OCI-M2 (cell line): ENCODE measurements around the gene HPCAL1.

Source experiments
- DNase-seq: peaks from one replicate; lab custom pipeline; 2025; ENCODE audit not compliant: unreplicated experiment; lab: John Stamatoyannopoulos, UW

HPCAL1 gene

DNA sequence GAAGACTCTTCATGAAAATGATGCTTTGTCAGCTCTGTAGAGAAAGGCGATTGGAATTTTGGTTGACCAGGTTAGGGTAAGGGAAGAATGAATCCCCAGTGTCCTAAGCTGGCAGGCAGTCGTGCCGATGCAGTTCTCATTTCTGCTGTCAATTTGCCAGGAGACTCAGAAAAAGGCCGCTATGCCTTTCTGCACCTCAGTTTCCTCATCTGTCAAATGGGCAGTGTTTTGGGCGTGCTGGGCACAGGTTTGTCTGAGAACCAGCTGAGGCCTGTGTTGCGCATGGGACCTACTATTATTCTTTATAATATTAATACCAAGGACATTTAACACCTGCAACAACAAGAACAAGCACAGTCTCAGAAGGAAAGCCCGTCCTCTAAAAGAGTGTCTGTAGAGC is 50.3 kb downstream of the HPCAL1 start:
- DNase-seq: no peak

DNA sequence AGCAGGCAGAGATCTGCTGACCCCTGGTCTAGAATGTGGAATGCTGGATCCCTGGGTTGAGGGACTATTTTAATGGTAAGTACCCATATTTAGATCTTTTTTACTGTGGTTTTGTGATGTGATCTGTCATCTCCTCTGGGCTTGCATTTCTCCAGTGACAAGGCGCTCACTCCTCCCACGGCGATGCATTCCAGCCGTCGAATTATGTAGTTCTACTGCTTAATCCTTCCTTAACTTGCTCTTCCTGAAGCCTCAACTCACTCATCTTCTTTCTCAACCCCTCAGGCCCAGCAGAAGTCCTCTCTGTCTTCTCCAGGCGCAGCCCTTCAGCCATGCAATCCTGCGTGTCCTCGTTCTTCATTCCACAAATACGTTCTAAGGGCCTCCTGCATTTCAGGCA is 51.2 kb downstream of the HPCAL1 start:
- DNase-seq: no peak

DNA sequence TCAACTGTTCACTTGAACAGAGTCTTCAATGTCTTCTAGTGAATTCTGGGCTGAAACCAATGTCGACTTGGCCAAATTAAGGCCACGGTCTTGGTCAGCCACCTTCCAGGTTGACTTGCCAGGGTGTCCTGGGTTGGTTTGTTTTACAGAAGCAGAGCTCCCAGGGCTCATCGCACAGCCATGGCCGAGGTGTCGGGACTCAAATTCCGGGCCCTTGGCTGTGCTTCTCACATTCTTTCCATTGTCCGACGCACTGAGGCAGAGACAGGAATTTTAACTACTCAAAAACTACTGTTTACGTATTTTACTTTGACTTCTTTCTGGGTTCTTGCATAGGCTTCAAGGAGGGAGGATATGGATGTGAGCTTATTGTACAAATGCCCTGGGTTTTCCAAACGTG is 51.7 kb downstream of the HPCAL1 start:
- no peak for DNase-seq

DNA sequence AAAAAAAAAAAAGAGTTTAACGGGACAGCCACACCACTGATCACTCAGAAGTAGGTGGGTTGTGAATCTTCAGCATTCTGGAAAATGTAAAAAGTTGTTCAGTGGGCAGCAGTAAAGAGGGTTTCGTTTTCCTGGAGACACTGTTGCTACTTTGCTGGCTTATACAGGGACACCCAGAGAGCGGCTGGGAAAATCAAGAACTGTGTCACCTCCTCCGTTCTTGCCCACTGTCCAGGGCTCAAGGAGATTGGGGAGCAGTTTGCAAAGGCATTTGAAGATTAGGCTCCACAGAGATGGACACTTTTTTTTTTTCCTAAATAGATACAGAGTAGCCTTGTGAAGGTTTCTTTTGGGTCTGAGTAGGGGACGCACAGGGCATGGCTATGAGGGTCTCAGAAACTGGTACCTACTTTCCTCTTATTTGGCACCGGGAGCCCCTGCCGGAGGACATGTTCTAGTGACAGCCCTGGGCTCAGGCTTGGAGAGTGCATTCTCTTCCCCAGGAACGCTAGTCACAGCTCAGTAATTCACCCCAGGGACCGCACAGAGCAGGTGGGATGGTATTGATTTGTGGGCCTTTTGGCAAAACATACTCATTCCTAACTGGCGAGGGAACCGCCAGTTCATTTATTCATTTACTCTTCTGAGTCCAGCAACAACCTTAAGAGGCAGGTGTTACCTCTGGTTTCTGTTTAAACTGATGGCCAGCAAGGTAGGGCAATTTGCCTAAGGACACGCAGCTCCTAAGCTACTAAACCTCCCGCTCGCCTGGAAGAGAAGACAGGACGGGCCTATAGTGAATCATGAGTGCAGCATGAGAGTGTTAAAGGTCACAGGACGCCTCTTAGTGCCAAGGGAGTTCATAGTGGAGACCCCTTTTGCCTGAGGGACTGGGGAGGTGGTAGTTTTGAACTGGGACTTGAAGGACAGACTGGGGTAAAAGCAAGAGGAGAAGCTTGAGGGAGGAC is 53.1 kb downstream of the HPCAL1 start:
- DNase-seq: no peak

DNA sequence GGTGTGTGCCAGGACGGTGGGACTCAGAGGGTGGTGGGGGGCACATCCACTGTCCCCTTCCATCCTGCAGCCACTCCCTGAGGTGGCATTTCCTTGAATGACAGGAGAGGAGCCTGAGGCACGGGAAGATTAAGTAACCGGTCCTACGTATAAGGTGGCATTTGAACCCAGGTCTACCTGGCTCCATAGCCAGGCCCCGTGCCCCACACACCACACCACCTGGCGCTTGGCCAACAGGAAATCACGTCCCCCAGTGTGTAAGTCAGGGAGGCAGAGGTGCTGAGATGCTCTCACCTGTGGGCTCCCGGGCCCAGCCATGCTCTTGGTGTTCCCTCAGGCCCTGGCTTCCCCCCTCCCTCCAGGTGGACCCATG is 53.7 kb downstream of the HPCAL1 start:
- DNase-seq: no peak

DNA sequence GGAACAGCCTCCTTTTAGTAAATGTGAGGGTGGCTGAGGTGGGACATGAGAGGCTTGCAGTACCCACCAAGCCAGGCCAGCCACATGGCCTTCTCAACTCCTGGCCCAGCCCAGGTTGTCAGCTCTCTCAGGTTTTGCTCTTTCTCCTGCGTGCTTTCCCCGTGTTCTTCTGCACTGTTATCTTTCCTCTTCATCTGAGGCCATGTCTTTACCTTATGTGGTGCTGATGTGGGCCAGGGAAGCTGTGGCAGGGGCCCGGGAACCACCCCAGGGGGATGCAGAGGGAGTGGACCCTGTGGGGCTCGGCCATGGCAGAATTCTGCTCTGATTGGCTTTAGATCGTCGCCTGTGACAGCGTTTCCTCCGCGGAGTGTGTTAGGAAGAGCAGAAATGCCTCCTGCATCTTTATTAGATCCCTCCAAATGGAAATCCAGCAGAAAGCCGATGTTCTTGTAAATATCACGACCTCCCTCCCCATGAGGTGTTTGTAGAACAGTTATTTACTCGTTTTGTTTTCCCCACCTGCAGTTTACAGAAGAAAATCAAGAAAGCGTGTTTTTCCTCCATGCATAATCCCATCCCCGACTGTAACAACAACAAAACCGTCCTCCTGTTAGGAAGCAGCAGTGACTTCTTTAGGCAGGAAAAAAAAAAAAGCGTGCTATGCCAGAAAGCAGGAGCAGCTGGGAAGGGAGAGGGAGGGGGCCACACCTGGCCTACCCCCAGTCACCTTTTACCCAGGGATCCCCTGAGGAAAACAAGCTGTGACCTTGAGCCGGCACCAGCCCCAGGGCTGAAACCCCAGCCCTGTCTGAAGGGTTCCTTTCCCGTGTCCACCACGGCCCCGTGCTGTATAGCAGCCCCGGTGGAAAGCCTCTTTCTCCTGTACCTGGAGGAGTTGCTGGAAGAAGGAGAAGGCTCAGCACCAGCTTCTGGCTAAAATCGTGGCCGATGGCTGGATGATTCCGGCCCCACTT is 54.8 kb downstream of the HPCAL1 start:
- DNase-seq: no peak

DNA sequence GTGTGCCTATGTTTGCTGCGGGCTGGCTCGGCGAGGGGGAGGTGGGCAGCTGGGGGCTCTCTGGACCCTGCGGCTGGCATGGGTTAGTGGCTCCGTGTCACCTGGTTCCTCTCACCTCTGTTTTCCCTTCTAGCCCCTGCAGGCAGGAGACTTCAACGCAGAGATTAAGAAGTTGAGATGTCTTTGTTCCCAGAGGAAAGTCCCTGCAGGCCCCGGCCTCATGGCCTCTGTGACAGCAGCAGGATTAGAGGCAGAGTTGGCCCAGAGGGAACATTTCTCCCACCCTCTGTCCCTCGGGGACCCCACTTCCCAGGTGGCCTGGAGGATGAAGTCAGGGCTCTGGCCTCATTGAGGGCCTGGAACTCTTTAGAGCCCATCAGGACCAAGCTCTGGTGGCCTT is 56.5 kb downstream of the HPCAL1 start:
- no peak for DNase-seq

DNA sequence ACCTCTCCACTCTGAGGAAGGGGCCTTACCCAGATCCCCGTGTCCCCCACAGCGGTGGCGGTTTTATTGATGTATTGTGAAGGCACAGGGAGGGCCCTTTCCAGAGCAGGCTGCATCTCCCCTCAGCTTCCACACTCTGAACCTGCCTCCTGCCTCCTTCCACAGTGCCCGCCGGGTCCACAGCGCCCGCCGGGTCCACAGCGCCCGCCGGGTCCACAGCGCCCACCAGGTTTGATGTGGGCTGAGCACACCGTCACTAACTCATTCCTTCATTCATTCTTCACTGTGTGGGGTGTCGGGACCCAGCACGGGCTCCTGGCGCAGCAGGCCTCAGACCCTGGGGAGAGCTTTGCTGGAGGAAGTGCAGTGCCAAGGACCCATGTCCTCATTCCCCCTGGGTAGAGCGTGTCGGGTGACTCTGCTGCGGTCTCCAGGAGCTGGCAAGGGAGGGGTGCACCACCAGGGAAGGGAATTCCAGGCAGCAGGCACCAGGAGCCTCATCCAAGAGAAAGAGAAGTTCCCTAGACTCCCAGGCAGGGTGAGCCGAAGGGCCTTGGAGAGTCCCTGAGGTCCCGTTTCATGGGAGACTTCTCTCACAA is 57.1 kb downstream of the HPCAL1 start:
- DNase-seq: no peak

DNA sequence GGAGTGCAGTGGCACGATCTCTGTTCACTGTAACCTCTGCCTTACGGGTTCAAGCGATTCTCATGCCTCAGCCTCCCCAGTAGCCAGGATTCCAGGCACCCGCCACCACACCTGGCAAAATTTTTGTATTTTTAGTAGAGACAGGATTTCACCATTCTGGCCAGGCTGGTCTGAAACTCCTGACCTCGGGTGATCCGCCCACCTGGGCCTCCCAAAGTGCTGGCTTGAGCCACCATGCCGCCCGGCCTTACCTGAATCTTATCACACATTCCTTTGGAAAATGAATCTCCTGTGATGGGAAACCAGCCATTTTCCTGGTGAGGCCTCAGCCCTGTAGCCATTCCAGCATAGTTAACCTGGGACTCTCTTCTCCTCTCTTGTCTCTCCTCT is 57.8 kb downstream of the HPCAL1 start:
- DNase-seq: no peak

DNA sequence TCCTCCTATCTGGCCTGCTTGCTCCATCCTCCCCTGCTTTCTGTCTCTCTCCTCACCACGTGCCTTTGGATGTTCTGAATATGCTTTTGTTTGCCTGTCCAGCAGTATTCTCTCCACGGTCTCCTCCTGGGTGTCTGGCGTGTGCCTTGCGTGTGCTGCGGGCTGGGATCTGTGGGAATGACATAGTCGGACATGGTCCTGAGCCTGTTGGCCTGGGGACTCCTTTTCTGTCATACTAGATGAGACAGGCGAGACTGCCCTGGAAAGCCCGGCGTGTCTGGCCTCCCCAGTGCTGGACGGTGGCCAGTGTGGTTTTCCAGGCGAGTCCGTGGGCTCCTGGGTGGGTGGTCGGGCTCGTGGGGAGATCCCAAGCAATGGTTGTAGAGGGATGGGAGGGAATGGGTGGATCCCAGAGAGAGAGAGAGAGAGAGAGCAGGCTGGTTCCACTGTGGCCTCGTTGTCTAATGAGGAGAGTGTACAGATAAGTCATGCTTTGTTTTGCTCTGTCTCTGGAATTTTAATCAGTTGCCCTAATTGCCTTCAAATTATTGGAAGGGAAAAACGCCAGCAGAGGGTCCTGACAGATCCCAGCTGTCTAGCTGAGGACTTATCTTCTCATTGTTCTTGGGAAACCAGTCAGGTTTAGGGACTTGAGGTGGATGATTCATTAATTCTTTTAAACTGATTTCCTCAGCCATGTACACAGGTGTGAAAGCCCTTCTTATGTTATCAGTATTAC is 58.3 kb downstream of the HPCAL1 start:
- DNase-seq: no peak

DNA sequence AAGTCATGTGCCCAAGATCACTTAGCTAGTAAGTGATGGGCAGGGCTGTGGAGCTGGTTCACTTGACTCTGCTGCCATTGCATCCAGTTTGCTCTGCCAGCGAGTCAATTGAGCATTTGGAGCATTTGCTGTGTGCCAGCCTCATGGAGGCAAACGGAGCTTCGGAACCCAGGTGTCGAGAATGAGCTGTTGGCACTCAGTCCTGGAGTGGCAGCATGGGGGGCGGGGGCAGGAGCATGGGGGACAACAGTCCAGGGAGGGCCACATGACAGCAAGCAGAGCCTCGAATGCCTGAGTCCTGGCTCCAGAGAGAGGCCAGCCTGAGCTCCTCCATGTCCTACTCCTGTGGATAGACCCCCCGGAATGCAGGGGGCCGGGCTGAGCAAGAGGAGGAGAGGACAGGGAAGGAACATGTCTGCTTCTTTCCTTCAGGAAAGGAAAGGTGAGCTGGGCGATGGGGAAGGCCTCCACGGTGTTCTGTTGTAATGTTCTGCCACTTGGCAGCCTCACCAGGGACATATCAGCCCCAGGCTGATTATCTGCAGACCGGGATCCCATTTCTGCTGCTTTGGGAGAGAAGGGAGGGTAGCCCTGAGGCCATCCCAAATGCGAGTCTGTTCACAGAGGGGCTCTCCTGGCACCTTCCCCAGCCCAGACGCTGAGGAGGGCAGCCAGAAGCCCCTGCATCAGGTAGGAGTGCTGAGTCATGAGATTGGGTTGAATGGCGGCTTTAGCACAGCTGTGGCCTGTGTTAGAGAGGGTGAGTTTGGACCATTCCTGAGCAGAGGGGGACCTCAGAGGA is 59.6 kb downstream of the HPCAL1 start:
- DNase-seq: no peak

DNA sequence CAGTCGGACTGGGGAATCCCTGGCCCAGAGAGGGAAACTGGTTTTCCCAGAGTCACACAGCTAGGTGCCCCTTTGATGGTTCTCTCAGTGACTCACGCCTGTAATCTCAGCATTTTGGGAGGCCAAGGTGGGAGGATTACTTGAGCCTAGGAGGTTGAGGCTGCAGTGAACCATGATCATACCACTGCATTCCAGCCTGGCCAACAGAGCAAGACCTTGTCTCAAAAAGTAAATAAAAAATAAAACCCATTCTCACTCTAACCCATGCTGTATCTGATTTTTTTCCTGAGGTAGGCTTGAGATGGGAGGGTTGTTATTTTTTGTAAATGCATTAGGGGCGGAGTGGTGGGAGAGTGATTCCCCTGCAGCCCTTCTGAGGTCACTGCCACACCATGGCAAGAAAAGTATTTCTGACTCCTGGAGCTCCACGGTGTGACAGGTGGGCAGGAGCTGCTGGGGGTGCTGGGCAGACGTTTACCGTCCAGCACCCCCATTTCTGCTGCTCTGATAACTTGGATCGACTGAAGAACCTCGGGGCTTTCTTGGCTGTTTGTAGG is 60.3 kb downstream of the HPCAL1 start:
- DNase-seq: no peak

DNA sequence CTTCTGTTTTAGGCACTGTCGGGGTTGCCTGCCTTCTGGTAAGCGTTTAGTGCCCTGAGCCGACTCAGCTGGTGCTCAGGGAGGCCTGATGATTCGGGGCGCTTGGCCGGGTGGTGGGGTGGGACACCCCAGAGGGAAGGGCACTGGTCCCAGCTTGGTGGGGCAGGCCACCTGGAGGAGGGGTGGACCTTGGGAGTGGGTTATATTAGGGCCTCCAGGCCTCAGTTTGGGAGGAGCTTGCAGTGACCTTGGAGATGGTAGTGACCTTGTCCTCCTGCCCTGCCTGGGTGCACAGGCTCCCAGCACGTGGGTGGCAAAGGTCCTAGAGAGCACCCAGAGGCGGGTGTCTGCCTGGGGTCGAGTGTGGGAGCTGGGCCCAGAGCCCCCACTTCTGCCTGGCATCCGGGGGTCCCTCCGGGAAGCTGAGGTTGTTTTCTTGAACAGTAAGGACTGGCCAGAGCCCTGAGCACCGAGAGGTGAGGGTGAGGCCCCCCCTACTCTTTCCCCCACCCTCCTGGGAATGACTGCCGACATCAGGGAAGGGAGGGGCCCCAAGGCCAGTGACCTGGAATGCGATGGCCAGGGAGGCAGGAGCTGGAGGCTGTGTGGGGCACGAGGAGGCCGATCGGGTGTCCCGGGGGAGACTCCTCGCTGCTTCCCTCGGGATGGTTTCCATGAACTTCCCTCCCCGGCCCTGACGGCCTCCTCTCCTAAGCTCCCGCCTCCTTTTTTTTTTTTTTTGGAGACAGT is 61.3 kb downstream of the HPCAL1 start:
- DNase-seq: no peak

DNA sequence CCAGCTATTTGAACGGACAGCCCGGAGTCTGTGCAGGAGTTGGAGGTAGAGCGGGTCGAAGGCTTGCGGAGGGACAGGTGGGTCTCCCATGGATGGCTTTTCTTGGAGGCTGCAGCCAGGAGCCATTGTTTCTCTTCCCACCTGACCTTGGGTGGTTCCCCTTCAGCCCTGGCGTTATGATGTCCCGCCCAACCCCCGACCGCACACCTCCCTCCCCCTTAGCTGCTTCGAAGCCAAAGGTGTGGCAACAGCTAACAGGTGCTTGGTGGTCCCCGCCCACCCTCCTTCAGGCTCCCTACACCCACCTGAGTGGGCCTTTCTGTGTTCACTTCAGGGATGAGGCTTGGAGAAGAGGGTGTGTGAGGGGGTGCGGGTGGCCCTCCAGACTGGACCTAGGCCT is 62.7 kb downstream of the HPCAL1 start:
- DNase-seq: no peak

DNA sequence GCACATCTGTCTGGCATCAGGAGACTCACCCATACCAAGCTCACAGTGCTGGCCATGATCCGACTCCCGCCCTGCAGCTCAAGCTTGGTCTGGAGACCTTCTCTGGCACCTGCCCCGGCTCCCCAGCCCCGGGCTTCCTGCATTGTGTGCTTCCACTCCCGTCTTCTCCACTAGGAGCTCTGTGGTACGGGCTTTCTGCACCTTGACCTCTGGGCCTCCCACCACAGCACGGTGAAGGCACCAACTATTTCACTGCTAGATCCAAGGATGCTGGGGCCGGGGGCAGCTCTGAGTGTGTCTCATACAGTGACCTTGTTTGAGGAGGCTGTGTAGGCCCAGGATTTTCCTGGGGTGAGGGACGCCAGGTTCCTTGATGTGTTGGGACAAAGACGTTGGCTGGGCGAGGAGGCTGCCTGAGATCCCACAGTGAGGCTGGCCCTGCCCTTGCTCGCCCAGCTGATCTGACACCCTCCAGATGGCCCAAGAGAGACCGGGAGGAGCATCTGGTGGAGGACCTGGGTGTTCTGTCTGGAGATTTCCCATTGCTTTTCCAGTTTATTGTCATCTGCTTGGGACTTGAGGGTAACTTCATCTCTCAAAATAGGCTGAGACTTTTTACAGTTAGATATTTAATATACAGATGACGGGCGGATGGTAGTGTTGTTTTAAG is 64.0 kb downstream of the HPCAL1 start:
- DNase-seq: no peak

DNA sequence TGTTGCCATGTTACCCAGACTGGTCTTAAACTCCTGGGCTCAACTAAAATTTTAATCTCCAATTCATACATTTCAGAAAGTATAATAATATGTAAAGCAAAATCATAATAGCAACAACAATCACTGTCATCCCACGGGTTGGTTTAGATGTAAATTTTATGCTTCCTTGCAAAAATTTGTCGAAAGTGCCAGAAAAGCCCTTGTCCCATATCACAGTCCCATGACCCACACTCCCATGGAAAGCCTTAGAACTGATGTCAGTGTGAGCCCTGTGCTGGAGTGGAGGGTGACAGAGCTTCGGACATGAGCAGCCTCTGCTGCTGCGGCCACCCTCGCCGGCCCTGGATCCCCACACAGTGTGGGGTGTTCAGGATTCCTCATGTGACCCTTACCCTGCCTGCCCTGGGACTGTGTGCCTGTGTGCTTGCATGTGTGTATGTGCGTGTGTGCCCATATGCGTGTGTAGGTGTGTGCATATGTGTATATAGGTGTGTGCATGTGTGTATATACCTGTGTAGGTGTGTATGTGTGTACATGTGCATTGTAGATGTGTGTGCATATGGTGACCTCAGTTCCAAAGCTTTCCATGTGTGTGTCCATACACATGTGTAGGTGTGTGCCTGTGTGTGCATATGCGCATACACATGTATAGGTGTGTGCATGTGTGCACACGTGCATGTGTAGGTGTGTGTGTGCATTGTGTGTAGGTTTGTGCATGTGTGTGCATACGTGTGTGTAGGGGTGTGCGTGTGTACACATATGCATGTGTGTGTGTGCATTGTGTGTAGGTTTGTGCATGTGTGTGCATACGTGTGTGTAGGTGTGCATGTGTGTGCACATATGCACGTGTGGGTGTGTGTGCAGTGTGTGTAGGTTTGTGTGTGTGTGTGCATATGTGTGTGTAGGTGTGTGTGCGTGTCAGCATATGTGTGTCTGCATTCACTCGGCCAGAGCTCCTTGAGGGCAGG is 65.1 kb downstream of the HPCAL1 start:
- DNase-seq: no peak

DNA sequence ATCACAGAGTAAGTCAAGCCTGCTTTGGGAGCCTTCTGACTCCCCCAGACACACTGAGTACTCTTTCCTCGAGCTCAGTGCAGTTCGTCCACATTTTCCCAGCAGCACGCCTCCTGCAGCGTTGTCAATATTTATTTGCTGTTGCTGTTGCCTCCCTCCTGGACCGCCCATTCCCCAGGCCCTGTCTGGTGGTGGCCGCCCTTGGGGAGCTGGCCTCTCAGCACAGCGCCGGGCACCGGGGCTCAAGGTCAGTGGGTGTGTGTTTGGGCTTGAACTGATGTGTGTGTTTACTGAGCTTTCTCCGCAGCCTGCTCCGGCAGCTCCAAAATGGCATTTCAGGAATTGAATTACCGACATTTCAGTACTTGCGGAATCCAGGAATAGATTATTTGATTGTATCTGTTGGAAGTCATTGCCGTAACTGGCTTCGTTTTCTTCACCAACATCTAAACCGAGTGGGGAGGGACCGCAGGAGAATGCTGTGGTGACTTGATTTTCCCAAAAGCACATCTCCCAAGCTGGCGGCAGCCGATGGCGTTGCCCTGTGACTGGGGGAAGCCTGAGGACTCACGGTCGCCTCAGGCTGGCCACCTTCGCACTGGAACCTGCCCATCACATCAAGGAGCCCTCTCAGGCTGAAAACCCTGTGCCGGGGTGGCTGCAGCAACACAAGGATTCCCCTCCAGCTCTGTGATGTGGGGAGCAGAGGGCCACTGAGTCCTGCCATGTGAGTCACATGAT is 66.0 kb downstream of the HPCAL1 start:
- DNase-seq: no peak
